GM21576 (cell line): ENCODE results near the gene RAB3GAP1.
"Not testable (repeated sequence)": the region's sequence is repeated elsewhere in the genome, so short reads cannot be mapped to it uniquely, and the experiment has no call there.

ENCODE experiments used
- ATAC-seq: cut with Tn5 transposase; IDR thresholded peaks from one replicate; pipeline ENCODE4 v1.9.1; 2021; ENCODE audit warnings: mild to moderate bottlenecking, moderate library complexity; ENCODE audit not compliant: unreplicated experiment

The RAB3GAP1 gene

GRCh38 chr2:135052042-135052876 lies at the start of gene RAB3GAP1:
TSS of gene RAB3GAP1 (plus strand) at chr2:135052292. CDS start at chr2:135052308, 16 bp downstream.
- ATAC-seq, result peak; percentile 77

GRCh38 chr2:135002836-135003235 lies 49.3 kb upstream of the RAB3GAP1 start:
- ATAC-seq, result no peak

- peak; percentile 96 for ATAC-seq
Measured at GRCh38 chr2:135004005-135004746, 47.9 kb upstream of the RAB3GAP1 start.

GRCh38 chr2:135005753-135006152 lies 46.3 kb upstream of the RAB3GAP1 start:
- no peak for ATAC-seq

- no peak for ATAC-seq
Measured at GRCh38 chr2:135009339-135009738, 42.8 kb upstream of the RAB3GAP1 start.

- ATAC-seq, result no peak
Measured at GRCh38 chr2:135010200-135010942, 41.7 kb upstream of the RAB3GAP1 start.

- no peak for ATAC-seq
Measured at GRCh38 chr2:135011633-135012032, 40.5 kb upstream of the RAB3GAP1 start.

GRCh38 chr2:135021618-135022017 lies 30.5 kb upstream of the RAB3GAP1 start:
- ATAC-seq, result no peak

GRCh38 chr2:135022952-135023880 lies 28.9 kb upstream of the RAB3GAP1 start:
- ATAC-seq, result no peak

- ATAC-seq, result no peak
Measured at GRCh38 chr2:135023886-135024485, 28.1 kb upstream of the RAB3GAP1 start.

- ATAC-seq, result no peak
Measured at GRCh38 chr2:135029481-135030134, 22.5 kb upstream of the RAB3GAP1 start.

- ATAC-seq, result no peak
Measured at GRCh38 chr2:135030826-135031225, 21.3 kb upstream of the RAB3GAP1 start.

- ATAC-seq, result not testable (repeated sequence)
Measured at GRCh38 chr2:135033216-135033615, 18.9 kb upstream of the RAB3GAP1 start.

- no peak for ATAC-seq
Measured at GRCh38 chr2:135037831-135038230, 14.3 kb upstream of the RAB3GAP1 start.

- ATAC-seq, result no peak
Measured at GRCh38 chr2:135043345-135043744, 8.7 kb upstream of the RAB3GAP1 start.

- no peak for ATAC-seq
Measured at GRCh38 chr2:135047300-135047699, 4.8 kb upstream of the RAB3GAP1 start, which contains the start of gene MAP3K19. TSS of gene MAP3K19 (minus strand) at chr2:135047447. CDS start at chr2:135024647, 22,800 bp downstream.

GRCh38 chr2:135048122-135048521 lies 4.0 kb upstream of the RAB3GAP1 start:
- no peak for ATAC-seq

GRCh38 chr2:135050132-135050531 lies 2.0 kb upstream of the RAB3GAP1 start:
- no peak for ATAC-seq

GRCh38 chr2:135050684-135051083 lies 1.4 kb upstream of the RAB3GAP1 start:
- no peak for ATAC-seq
